Thoracic aorta (tissue), 2 donors: ENCODE measurements around the gene HES7. TPM values are rescaled to one million over a fixed set of nuclear protein-coding genes. Genes with fewer than 3 reads are reported as not detected.

Experiments used
- ATAC-seq: fragments of 150-250 bp; one replicate; pipeline ENCODE4 v1.8.0; 2017; ENCODE audit warnings: low read depth; ENCODE audit not compliant: insufficient number of reproducible peaks, low FRiP score
- DNase-seq: peaks from one replicate; pipeline ENCODE4 v3.0.0-alpha.2; 2020; ENCODE audit warnings: low spot score
- H3K27ac ChIP-seq, 2 donors: fragments of 200-600 bp; sonication (generic); 1 replicate in 1 of 2; 2 replicates in 1 of 2; pipeline ENCODE4 v1.5.1; 2016; ENCODE audit warnings: mild to moderate bottlenecking in 2 of 2, moderate library complexity in 2 of 2
- H3K27me3 ChIP-seq: fragments of 200-600 bp; sonication (generic); replicated peaks from 2 replicates; pipeline ENCODE4 v1.6.0; 2016; ENCODE audit warnings: mild to moderate bottlenecking; ENCODE audit not compliant: insufficient read depth
- H3K36me3 ChIP-seq: fragments of 200-600 bp; sonication (generic); one replicate; pipeline ENCODE4 v1.5.1; 2016
- H3K4me1 ChIP-seq, 2 donors: fragments of 200-600 bp; sonication (generic); 1 replicate in 1 of 2; 2 replicates in 1 of 2; pipeline versions ENCODE4 v1.5.1 to v1.6.0; 2016; ENCODE audit warnings: low read depth in 2 of 2, mild to moderate bottlenecking in 1 of 2; ENCODE audit not compliant: control insufficient read depth in 1 of 2
- H3K4me3 ChIP-seq: fragments of 200-600 bp; sonication (generic); 2 replicates; pipeline ENCODE4 v1.5.1; 2016; ENCODE audit warnings: mild to moderate bottlenecking
- H3K9me3 ChIP-seq: fragments of 200-600 bp; sonication (generic); 2 replicates; pipeline ENCODE4 v1.5.1; 2016
- CTCF ChIP-seq: fragments of 200-600 bp; sonication (generic); IDR thresholded peaks from one replicate; pipeline ENCODE4 v1.5.1; 2019; ENCODE audit warnings: antibody characterized with exemption
- total RNA-seq, 2 donors: library from RNA; depleted of rRNA; stranded (reverse); fragments of >200 nt; gene quantifications; one replicate each; pipeline versions ENCODE4 v1.1.0 to v1.2.3, GENCODE V29; 2016

The HES7 gene
- total RNA-seq, 2 donors from 2014 or later, result not detected

GRCh38 chr17:8089728-8090127, 34.2 kb downstream of the HES7 start:
- no peak for DNase-seq
- no peaks in the 10 kb centered on the region for H3K4me1 ChIP-seq
- ATAC-seq, result no peak
- no peaks in the 10 kb centered on the region for H3K27me3 ChIP-seq
- TF ChIP-seq CTCF, result no peak
- no peak overlapping the region for H3K4me3 ChIP-seq
- no peaks in the 10 kb centered on the region for H3K9me3 ChIP-seq
- H3K36me3 ChIP-seq, result no peaks in the 10 kb centered on the region
- no peak overlapping the region for H3K27ac ChIP-seq

- TF ChIP-seq CTCF, result no peak
- Histone ChIP-seq H3K27me3 (no peaks in the 10 kb centered on the region), H3K4me1 (no peaks in the 10 kb centered on the region), H3K36me3 (no peaks in the 10 kb centered on the region), H3K27ac (no peak overlapping the region), H3K4me3 (no peak overlapping the region), H3K9me3 (no peaks in the 10 kb centered on the region)
- DNase-seq, result no peak
- ATAC-seq, result no peak
These were observed 36.0 kb downstream of the HES7 start for GRCh38 chr17:8087952-8088230.

GRCh38 chr17:8087075-8087951, 36.6 kb downstream of the HES7 start, which contains the start of gene ALOX12B:
Gene ALOX12B (minus strand): TSS chr17:8087716. CDS start chr17:8087442, 274 bp downstream.
- TF ChIP-seq CTCF, result no peak
- H3K9me3 ChIP-seq, result no peaks in the 10 kb centered on the region
- DNase-seq (no peak), ATAC-seq (no peak)
- H3K4me3 ChIP-seq, result no peak within 1 kb of the TSS
- no peaks in the 10 kb centered on the region for H3K36me3 ChIP-seq
- no peaks in the 10 kb centered on the region for H3K27me3 ChIP-seq
- no peak within 1 kb of the TSS for H3K27ac ChIP-seq
- no peaks in the 10 kb centered on the region for H3K4me1 ChIP-seq

GRCh38 chr17:8084250-8084649, 39.7 kb downstream of the HES7 start:
- ATAC-seq (no peak), DNase-seq (no peak)
- no peaks in the 10 kb centered on the region for H3K9me3 ChIP-seq
- no peaks in the 10 kb centered on the region for H3K27me3 ChIP-seq
- H3K4me3 ChIP-seq, result no peak overlapping the region
- peaks cover 3 to 11% of the 10 kb centered on the region in 2 donors for H3K4me1 ChIP-seq
- H3K36me3 ChIP-seq, result no peaks in the 10 kb centered on the region
- H3K27ac ChIP-seq, result no peak overlapping the region
- no peak for TF ChIP-seq CTCF

GRCh38 chr17:8082292-8082691, 41.6 kb downstream of the HES7 start:
- TF ChIP-seq CTCF, result no peak
- no peaks in the 10 kb centered on the region for H3K36me3 ChIP-seq
- H3K4me1 ChIP-seq, result peaks cover 3 to 14% of the 10 kb centered on the region in 2 donors
- H3K27ac ChIP-seq, result no peak overlapping the region
- DNase-seq (no peak), ATAC-seq (no peak)
- H3K4me3 ChIP-seq, result no peak overlapping the region
- peaks cover 5% of the 10 kb centered on the region for H3K27me3 ChIP-seq
- H3K9me3 ChIP-seq, result no peaks in the 10 kb centered on the region
